Measurements from ENCODE around the gene ZNF516.
"Not testable (repeated sequence)": the region's sequence is repeated elsewhere in the genome, so short reads cannot be mapped to it uniquely, and the experiment has no call there.

Gene ZNF516

GRCh38 chr18:76488190-76488589, 6.9 kb downstream of the ZNF516 start:
- DNase-seq = no peak

- no peak for DNase-seq
Observed at GRCh38 chr18:76487782-76488181, 7.3 kb downstream of the ZNF516 start.

GRCh38 chr18:76487070-76487469, 8.0 kb downstream of the ZNF516 start:
- no peak for DNase-seq

- no peak for DNase-seq
Observed at GRCh38 chr18:76486574-76486973, 8.5 kb downstream of the ZNF516 start.

- no peak for DNase-seq
Observed at GRCh38 chr18:76486038-76486437, 9.0 kb downstream of the ZNF516 start.

GRCh38 chr18:76484749-76485387, 10.2 kb downstream of the ZNF516 start:
- no peak for DNase-seq

GRCh38 chr18:76483780-76484179, 11.3 kb downstream of the ZNF516 start:
- no peak for DNase-seq

GRCh38 chr18:76482971-76483691, 11.9 kb downstream of the ZNF516 start:
- DNase-seq = no peak

- DNase-seq = no peak
Observed at GRCh38 chr18:76482267-76482666, 12.8 kb downstream of the ZNF516 start.

GRCh38 chr18:76480913-76481312, 14.1 kb downstream of the ZNF516 start:
- no peak for DNase-seq

GRCh38 chr18:76479351-76480238, 15.4 kb downstream of the ZNF516 start:
- no peak for DNase-seq

GRCh38 chr18:76476665-76477561, 18.1 kb downstream of the ZNF516 start:
- no peak for DNase-seq

GRCh38 chr18:76475450-76476194, 19.4 kb downstream of the ZNF516 start:
- no peak for DNase-seq

GRCh38 chr18:76474824-76475223, 20.2 kb downstream of the ZNF516 start:
- DNase-seq = no peak

- not testable (repeated sequence) for DNase-seq
Observed at GRCh38 chr18:76473521-76473920, 21.5 kb downstream of the ZNF516 start.

GRCh38 chr18:76472829-76473228, 22.2 kb downstream of the ZNF516 start:
- no peak for DNase-seq

GRCh38 chr18:76471593-76471992, 23.4 kb downstream of the ZNF516 start:
- DNase-seq = no peak

- no peak for DNase-seq
Observed at GRCh38 chr18:76468345-76469304, 26.4 kb downstream of the ZNF516 start.

- DNase-seq = no peak
Observed at GRCh38 chr18:76467371-76468190, 27.5 kb downstream of the ZNF516 start.

Measured in activated CD4-positive, alpha-beta T cell treated with anti-CD3 and anti-CD28 coated beads for 1 hour (primary cell).